Neural cell (in vitro differentiated cells): ENCODE results near the gene AK2.
A peak's percentile ranks its signal among the peaks of the same experiment; 100 is the strongest.

Source experiments
- EZH2 ChIP-seq: fragments of 200-600, 300-800 bp; shearing (Covaris generic), sonication (generic); IDR thresholded peaks from 2 replicates; pipeline ENCODE4 v1.6.1; 2014; ENCODE audit warnings: antibody characterized with exemption, low read length, borderline replicate concordance, mild to moderate bottlenecking; ENCODE audit not compliant: insufficient read depth, poor library complexity, severe bottlenecking
- MXI1 ChIP-seq: fragments of 450-650 bp; conservative IDR thresholded peaks from 2 replicates; pipeline ENCODE4 v1.6.1; 2014; ENCODE audit warnings: antibody characterized with exemption, mild to moderate bottlenecking; ENCODE audit not compliant: poor library complexity, severe bottlenecking
- POLR2AphosphoS5 ChIP-seq: IDR thresholded peaks from 2 replicates; pipeline ENCODE4 v1.6.1; 2012
- RAD21 ChIP-seq: fragments of 450-650 bp; conservative IDR thresholded peaks from 2 replicates; pipeline ENCODE4 v1.6.1; 2014; ENCODE audit warnings: antibody characterized with exemption, mild to moderate bottlenecking, moderate library complexity
- TF ChIP-seq, protein P1 (sequence below): fragments of 450-650 bp; IDR thresholded peaks from 2 replicates; pipeline ENCODE4 v1.5.1; 2014; ENCODE audit warnings: antibody characterized with exemption, mild to moderate bottlenecking, moderate library complexity; ENCODE audit not compliant: poor library complexity, severe bottlenecking
- TF ChIP-seq, protein P2 (sequence below): IDR thresholded peaks from 2 replicates; pipeline ENCODE4 v1.6.1; 2012; ENCODE audit warnings: borderline replicate concordance

DNA sequence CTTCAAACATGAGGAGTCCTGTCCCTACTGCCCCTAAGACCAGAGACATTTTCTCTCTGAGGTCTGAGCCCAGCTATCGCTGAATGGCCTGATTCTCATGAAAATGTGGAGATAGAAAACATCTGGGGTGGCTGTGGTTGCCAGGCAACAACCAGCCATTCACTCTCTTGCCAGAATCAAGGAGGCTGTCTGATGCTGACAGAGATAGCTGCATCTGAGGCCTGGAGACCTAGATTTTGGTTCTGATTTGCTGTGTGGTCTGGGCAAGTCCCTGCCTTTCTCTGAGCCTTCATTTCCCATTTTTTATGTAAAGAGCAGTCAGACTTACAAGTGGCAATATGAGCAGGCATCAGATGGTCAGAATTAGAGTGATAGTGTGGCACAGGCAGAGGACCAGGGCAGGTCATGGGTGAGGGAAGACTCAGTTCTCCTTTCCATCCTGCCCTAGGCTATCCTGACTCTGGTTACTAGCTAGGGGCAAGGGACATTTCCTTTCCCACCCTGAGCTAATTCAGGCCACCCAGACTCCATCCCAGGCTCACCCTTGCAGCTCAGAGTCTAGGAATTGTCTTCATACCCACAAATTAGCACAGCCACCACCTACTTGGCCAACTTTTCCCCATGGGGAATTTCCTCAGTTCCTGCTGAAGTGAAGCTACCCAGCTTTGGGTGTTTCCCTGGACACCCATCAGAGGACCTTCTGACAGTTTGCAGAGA is 52.1 kb downstream of the AK2 start:
- TF ChIP-seq, protein P1, sequence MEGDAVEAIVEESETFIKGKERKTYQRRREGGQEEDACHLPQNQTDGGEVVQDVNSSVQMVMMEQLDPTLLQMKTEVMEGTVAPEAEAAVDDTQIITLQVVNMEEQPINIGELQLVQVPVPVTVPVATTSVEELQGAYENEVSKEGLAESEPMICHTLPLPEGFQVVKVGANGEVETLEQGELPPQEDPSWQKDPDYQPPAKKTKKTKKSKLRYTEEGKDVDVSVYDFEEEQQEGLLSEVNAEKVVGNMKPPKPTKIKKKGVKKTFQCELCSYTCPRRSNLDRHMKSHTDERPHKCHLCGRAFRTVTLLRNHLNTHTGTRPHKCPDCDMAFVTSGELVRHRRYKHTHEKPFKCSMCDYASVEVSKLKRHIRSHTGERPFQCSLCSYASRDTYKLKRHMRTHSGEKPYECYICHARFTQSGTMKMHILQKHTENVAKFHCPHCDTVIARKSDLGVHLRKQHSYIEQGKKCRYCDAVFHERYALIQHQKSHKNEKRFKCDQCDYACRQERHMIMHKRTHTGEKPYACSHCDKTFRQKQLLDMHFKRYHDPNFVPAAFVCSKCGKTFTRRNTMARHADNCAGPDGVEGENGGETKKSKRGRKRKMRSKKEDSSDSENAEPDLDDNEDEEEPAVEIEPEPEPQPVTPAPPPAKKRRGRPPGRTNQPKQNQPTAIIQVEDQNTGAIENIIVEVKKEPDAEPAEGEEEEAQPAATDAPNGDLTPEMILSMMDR: no peak
- TF ChIP-seq, protein P2, sequence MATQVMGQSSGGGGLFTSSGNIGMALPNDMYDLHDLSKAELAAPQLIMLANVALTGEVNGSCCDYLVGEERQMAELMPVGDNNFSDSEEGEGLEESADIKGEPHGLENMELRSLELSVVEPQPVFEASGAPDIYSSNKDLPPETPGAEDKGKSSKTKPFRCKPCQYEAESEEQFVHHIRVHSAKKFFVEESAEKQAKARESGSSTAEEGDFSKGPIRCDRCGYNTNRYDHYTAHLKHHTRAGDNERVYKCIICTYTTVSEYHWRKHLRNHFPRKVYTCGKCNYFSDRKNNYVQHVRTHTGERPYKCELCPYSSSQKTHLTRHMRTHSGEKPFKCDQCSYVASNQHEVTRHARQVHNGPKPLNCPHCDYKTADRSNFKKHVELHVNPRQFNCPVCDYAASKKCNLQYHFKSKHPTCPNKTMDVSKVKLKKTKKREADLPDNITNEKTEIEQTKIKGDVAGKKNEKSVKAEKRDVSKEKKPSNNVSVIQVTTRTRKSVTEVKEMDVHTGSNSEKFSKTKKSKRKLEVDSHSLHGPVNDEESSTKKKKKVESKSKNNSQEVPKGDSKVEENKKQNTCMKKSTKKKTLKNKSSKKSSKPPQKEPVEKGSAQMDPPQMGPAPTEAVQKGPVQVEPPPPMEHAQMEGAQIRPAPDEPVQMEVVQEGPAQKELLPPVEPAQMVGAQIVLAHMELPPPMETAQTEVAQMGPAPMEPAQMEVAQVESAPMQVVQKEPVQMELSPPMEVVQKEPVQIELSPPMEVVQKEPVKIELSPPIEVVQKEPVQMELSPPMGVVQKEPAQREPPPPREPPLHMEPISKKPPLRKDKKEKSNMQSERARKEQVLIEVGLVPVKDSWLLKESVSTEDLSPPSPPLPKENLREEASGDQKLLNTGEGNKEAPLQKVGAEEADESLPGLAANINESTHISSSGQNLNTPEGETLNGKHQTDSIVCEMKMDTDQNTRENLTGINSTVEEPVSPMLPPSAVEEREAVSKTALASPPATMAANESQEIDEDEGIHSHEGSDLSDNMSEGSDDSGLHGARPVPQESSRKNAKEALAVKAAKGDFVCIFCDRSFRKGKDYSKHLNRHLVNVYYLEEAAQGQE: no peak
- TF ChIP-seq POLR2AphosphoS5: peak; percentile 11
- TF ChIP-seq RAD21: no peak
- no peak for TF ChIP-seq EZH2
- TF ChIP-seq MXI1: no peak
